Measurements from ENCODE around the gene POLR1D. TPM values are rescaled to one million over a fixed set of nuclear protein-coding genes. Genes with fewer than 3 reads are reported as not detected.

The POLR1D gene
- total RNA-seq, 2 experiments from 2014 or later = 191 to 198 TPM

DNA sequence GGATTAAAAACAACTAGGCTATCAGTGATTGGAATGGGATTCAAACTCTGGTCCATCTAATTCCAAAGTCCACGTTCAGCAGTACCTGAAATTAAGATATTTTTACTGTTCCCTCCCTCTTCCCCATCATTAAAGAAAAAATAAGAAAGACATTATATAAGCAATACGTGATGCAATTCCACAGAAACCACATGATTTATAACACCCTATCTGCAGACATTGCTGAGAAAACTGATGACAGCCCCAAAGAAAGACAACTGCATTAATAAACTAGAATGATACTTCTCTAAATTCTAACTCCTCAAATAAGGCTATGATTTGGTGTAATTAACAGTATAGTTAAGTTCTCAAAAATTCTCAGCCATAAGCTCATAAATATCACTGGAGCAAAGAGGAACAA, 20.5 kb upstream of the POLR1D start:
- CTCF ChIA-PET = interaction anchor here (1.1 kb wide), 1 partner anchor 12 kb away, joined by 3 read pairs; no protein-coding TSS in a partner anchor
- intact Hi-C loops (cut with micrococcal nuclease) = no loop called here
- H3K9me3 Mint-ChIP-seq = no peaks in the 10 kb centered on the region

DNA sequence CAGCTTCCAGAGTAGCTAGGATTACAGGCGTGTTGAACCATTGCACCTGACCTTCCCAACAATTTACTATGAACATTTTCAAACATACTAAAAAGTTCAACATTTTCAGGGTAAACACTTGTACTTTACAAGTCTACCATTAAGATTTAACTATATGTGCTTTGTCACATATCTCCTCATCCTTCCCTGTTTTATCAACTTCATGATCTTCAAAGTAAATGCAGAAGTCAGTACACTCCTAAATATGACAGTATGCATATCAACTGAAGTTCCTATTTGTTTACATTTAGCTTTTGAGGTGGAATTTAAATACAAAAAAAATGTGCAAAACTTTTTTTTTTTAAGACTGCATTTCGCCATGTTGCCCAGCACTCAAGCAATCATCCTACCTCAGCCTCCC, 19.9 kb upstream of the POLR1D start:
- Mint-ChIP-seq H3K27me3 (no peaks in the 10 kb centered on the region), H3K27ac (no peak overlapping the region), H3K4me1 (ENCODE audit: low read depth) (peaks cover 16% of the 10 kb centered on the region), H3K36me3 (ENCODE audit: low read depth) (peaks cover 3% of the 10 kb centered on the region), H3K4me3 (no peak overlapping the region), H3K9me3 (no peaks in the 10 kb centered on the region)
- TF ChIP-seq, protein P1, sequence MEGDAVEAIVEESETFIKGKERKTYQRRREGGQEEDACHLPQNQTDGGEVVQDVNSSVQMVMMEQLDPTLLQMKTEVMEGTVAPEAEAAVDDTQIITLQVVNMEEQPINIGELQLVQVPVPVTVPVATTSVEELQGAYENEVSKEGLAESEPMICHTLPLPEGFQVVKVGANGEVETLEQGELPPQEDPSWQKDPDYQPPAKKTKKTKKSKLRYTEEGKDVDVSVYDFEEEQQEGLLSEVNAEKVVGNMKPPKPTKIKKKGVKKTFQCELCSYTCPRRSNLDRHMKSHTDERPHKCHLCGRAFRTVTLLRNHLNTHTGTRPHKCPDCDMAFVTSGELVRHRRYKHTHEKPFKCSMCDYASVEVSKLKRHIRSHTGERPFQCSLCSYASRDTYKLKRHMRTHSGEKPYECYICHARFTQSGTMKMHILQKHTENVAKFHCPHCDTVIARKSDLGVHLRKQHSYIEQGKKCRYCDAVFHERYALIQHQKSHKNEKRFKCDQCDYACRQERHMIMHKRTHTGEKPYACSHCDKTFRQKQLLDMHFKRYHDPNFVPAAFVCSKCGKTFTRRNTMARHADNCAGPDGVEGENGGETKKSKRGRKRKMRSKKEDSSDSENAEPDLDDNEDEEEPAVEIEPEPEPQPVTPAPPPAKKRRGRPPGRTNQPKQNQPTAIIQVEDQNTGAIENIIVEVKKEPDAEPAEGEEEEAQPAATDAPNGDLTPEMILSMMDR (IDR thresholded peaks at IDR 0.05) = no peak
- ATAC-seq = no peak
- no peak for DNase-seq
- intact Hi-C loops (cut with micrococcal nuclease) = no loop called here
- POLR2A ChIA-PET = interaction anchor here (0.6 kb wide), 1 partner anchor 621 kb away, joined by 9 read pairs; no protein-coding TSS in a partner anchor
- CTCF ChIA-PET = interaction anchor here (1.1 kb wide), 1 partner anchor 11 kb away, joined by 3 read pairs; no protein-coding TSS in a partner anchor

More for the DNA sequence above, 20.5 kb upstream of the POLR1D start:
- TF ChIP-seq, protein P1 (IDR thresholded peaks at IDR 0.05) = no peak
- Mint-ChIP-seq H3K4me3 (no peak overlapping the region), H3K27me3 (no peaks in the 10 kb centered on the region), H3K27ac (no peak overlapping the region), H3K36me3 (ENCODE audit: low read depth) (peaks cover 3% of the 10 kb centered on the region), H3K4me1 (ENCODE audit: low read depth) (peaks cover 16% of the 10 kb centered on the region)
- POLR2A ChIA-PET = no interaction called here
- DNase-seq (no peak), ATAC-seq (no peak)

GRCh38 chr13:27605099-27605498, 16.6 kb upstream of the POLR1D start:
- ChIA-PET CTCF (interaction anchor here (1.1 kb wide), 1 partner anchor 221 kb away, joined by 4 read pairs; no protein-coding TSS in a partner anchor), POLR2A (interaction anchor here (1.1 kb wide), 1 partner anchor 16 kb away, joined by 4 read pairs; the partner anchor contains the start of gene POLR1D)
- TF ChIP-seq, protein P1 (IDR thresholded peaks at IDR 0.05) = no peak
- intact Hi-C loops (cut with micrococcal nuclease) = no loop called here
- ATAC-seq (no peak), DNase-seq (no peak)
- Mint-ChIP-seq H3K27ac (no peak overlapping the region), H3K4me1 (ENCODE audit: low read depth) (peaks cover 23% of the 10 kb centered on the region), H3K4me3 (no peak overlapping the region), H3K36me3 (ENCODE audit: low read depth) (peaks cover 3% of the 10 kb centered on the region), H3K9me3 (no peaks in the 10 kb centered on the region), H3K27me3 (no peaks in the 10 kb centered on the region)

DNA sequence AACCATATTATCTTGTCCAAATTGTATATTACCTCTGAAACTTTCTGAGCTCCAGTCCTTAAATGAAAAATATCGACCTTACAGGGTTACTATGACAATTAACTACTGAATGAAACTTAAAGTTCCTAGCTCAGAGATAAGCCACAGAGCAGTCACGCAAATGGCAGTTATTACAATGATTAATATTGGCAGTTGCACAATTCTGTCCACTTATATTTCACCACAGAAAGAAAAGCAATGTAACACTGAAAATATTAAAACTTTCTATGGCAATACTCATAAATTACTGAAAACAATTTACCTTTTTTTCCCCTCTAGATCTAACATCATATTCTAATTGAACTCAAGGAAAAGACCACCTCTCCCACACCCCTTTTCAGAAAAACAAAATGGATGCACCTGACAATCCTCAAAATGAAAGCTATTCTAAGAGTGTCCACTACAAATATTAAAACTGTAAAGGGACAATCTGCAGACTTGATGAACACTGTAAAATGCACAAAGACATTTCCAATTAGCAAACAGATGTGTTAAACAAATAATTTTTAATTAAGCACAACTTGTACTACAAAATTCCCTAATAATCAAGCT, 16.0 kb upstream of the POLR1D start:
- intact Hi-C loops (cut with micrococcal nuclease) = no loop called here
- H3K4me1 Mint-ChIP-seq (ENCODE audit: low read depth) = peaks cover 25% of the 10 kb centered on the region
- no peak for ATAC-seq

More for the DNA sequence above, 16.0 kb upstream of the POLR1D start:
- CTCF ChIA-PET = interaction anchor here (1.1 to 1.6 kb wide), 2 partner anchors 221 to 244 kb away, joined by 4 to 5 read pairs; no protein-coding TSS in a partner anchor
- POLR2A ChIA-PET = interaction anchor here (1.1 kb wide), 1 partner anchor 16 kb away, joined by 4 read pairs; the partner anchor contains the start of gene POLR1D
- TF ChIP-seq, protein P1 (IDR thresholded peaks at IDR 0.05) = no peak
- no peak overlapping the region for H3K27ac Mint-ChIP-seq
- no peaks in the 10 kb centered on the region for H3K27me3 Mint-ChIP-seq
- peaks cover 3% of the 10 kb centered on the region for H3K36me3 Mint-ChIP-seq (ENCODE audit: low read depth)
- no peaks in the 10 kb centered on the region for H3K9me3 Mint-ChIP-seq
- no peak overlapping the region for H3K4me3 Mint-ChIP-seq
- DNase-seq = no peak

All from activated CD8-positive, alpha-beta T cell treated with anti-CD3 and anti-CD28 coated beads for 36 hours (primary cell).